BJ (cell line): ENCODE results near the gene LILRB4. TPM values are rescaled to one million over a fixed set of nuclear protein-coding genes. Genes with fewer than 3 reads are reported as not detected.
"Not testable (repeated sequence)": the region's sequence is repeated elsewhere in the genome, so short reads cannot be mapped to it uniquely, and the experiment has no call there.

Experiments
- CTCF ChIA-PET: fragments of 350-600 bp; formaldehyde crosslinking; extraction: SDS; loops from one replicate; lab custom pipeline; 2021; ENCODE audit warnings: antibody characterized with exemption, inconsistent platforms; lab: Yijun Ruan, JAX
- POLR2A ChIA-PET: fragments of 300-600 bp; sonication (Branson Sonifier 250); formaldehyde crosslinking; extraction: SDS; loops from one replicate; lab custom pipeline; 2021; ENCODE audit warnings: antibody characterized with exemption; lab: Charles Lee
- DNase-seq: peaks from one replicate; pipeline ENCODE4 v3.0.0-alpha.2; 2011; ENCODE audit warnings: low read depth
- H3K27me3 ChIP-seq: 2 replicates; pipeline ENCODE4 v1.6.0; 2011; ENCODE audit warnings: low read length; ENCODE audit not compliant: control insufficient read depth, insufficient read depth
- H3K36me3 ChIP-seq: 2 replicates; pipeline ENCODE4 v1.5.1; 2011; ENCODE audit warnings: low read length; ENCODE audit not compliant: control insufficient read depth, insufficient read depth
- H3K4me3 ChIP-seq: 2 replicates; pipeline ENCODE4 v1.5.1; 2011; ENCODE audit warnings: low read depth, mild to moderate bottlenecking, control low read depth, low read length
- polyA plus RNA-seq: library from polyadenylated mRNA; depleted of rRNA; stranded (reverse); fragments of >200 nt; gene quantifications from 2 replicates; pipeline ENCODE4 v1.2.3, GENCODE V29; 2011
- TF ChIP-seq, protein P1 (sequence below): IDR thresholded peaks from 2 replicates; pipeline ENCODE4 v1.5.1; 2011; ENCODE audit warnings: low read depth, mild to moderate bottlenecking, control low read depth, inconsistent platforms, low read length, moderate library complexity; ENCODE audit not compliant: insufficient read depth

LILRB4 gene
- polyA plus RNA-seq, 1 experiment, result not detected

- TF ChIP-seq, protein P1, sequence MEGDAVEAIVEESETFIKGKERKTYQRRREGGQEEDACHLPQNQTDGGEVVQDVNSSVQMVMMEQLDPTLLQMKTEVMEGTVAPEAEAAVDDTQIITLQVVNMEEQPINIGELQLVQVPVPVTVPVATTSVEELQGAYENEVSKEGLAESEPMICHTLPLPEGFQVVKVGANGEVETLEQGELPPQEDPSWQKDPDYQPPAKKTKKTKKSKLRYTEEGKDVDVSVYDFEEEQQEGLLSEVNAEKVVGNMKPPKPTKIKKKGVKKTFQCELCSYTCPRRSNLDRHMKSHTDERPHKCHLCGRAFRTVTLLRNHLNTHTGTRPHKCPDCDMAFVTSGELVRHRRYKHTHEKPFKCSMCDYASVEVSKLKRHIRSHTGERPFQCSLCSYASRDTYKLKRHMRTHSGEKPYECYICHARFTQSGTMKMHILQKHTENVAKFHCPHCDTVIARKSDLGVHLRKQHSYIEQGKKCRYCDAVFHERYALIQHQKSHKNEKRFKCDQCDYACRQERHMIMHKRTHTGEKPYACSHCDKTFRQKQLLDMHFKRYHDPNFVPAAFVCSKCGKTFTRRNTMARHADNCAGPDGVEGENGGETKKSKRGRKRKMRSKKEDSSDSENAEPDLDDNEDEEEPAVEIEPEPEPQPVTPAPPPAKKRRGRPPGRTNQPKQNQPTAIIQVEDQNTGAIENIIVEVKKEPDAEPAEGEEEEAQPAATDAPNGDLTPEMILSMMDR, result no peak
- Histone ChIP-seq H3K4me3 (no peak overlapping the region), H3K27me3 (no peaks in the 10 kb centered on the region), H3K36me3 (no peaks in the 10 kb centered on the region)
- ChIA-PET CTCF (no interaction called here), POLR2A (no interaction called here)
- DNase-seq, result no peak
These were observed 29.4 kb upstream of the LILRB4 start for GRCh38 chr19:54633401-54633800.

DNA sequence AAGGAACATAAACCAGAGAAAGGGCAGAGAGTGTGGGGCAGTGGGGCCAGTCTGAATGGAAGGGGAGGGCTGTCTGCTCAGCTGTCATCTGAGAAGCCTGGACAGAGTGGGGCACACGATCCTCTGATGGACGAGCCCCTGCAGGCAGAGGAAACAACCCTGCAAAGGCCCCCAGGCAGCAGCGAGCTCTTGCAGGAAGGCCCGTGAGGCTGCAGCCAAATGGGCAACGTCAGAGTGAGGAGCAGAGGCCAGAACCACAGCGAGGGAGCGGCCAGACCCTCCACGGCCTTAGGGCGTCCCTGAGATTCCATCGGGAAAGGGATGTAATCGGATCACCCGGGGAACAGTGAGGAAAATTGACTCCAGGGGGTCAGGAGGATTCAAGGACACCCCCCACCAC is 26.7 kb upstream of the LILRB4 start:
- H3K4me3 ChIP-seq, CTCF ChIA-PET, DNase-seq, H3K27me3 ChIP-seq, H3K36me3 ChIP-seq, POLR2A ChIA-PET: not testable (repeated sequence)

- Histone ChIP-seq H3K4me3 (no peak overlapping the region), H3K36me3 (no peaks in the 10 kb centered on the region), H3K27me3 (no peaks in the 10 kb centered on the region)
- no peak for DNase-seq
- TF ChIP-seq, protein P1, result no peak
- ChIA-PET CTCF (no interaction called here), POLR2A (no interaction called here)
These were observed 24.1 kb upstream of the LILRB4 start for GRCh38 chr19:54638683-54639082.

DNA sequence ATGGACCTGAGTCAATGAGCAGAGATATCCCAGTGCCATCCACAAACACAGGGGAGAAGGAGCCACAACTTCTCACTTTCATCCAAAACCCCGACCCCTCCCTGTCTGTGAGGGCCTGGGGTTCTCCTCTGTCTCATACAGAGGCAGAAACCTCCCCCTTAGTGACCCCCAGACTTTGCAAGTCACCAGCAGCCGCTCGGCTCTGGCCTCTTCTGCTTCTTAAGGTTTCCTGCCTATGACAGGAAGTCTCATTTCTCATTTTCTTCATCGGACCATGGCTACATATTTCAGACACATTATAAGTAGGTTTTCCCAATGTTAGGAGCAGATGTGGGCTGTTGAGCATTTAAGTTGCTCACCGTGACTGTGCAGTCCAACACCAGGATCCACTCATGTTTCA is 19.8 kb upstream of the LILRB4 start:
- H3K27me3 ChIP-seq, H3K36me3 ChIP-seq, POLR2A ChIA-PET, CTCF ChIA-PET, H3K4me3 ChIP-seq, DNase-seq: not testable (repeated sequence)

DNA sequence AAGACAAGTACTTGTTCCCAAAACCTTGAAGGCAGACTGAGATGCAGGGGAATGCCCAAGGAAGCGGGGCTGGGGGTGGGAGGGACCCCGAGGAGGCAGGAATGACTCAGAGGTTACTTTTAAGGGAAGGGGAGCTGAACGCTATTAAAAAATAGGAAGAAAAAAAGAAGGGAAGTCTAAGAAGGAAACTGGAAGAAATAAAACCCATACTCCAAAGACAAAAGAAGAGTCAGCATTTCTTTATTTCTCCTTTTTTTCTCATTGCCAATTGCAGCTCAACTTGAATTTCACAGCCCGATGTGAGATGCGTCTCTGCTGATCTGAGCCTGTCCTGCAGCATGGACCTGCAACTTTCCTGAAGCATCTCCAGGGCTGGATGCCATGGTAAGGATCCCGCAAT is 19.2 kb upstream of the LILRB4 start:
- DNase-seq, H3K4me3 ChIP-seq, H3K27me3 ChIP-seq, H3K36me3 ChIP-seq, CTCF ChIA-PET, POLR2A ChIA-PET: not testable (repeated sequence)

GRCh38 chr19:54644056-54644455 is 18.7 kb upstream of the LILRB4 start:
- ChIA-PET POLR2A (no interaction called here), CTCF (no interaction called here)
- DNase-seq, result no peak
- Histone ChIP-seq H3K4me3 (no peak overlapping the region), H3K36me3 (no peaks in the 10 kb centered on the region), H3K27me3 (no peaks in the 10 kb centered on the region)
- TF ChIP-seq, protein P1, result no peak

DNA sequence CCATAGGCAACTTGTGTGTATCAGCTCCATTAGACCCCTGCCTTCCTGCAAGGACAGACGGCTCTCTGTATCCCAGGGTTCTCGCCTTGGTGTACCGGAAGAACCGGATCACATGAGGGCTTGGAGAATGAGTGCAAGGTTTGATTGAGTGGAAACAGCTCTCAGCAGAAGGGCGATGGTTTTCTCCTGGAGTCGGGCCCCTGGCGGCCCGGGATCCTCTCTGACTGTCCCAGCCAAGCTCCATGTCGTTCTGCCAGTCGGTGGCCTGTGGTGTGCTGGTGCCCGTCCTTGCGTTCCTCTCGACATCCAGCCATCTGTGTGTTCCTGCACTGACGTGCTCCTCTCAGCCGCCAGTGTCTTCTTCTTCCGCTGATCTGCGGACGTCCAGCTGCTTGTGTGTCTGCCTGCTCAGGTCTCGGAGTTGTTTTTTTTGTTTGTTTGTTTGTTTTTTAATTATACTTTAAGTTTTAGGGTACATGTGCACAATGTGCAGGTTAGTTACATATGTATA is 16.4 kb upstream of the LILRB4 start:
- ChIA-PET POLR2A (no interaction called here), CTCF (no interaction called here)
- Histone ChIP-seq H3K36me3 (no peaks in the 10 kb centered on the region), H3K27me3 (no peaks in the 10 kb centered on the region), H3K4me3 (no peak overlapping the region)
- no peak for DNase-seq
- TF ChIP-seq, protein P1, result no peak
